ENCODE measurements around the gene SDSL. TPM values are rescaled to one million over a fixed set of nuclear protein-coding genes. Genes with fewer than 3 reads are reported as not detected.

SDSL gene
- total and polyA plus RNA-seq, 2 experiments from 2014 or later = 6.3 to 14.6 TPM

GRCh38 chr12:113439606-113440030 is 17.4 kb downstream of the SDSL start:
- H3K27me3 ChIP-seq (replicated peaks; ENCODE audit: insufficient read depth) = peaks cover 21% of the 10 kb centered on the region; the same call in 1 of the 2 replicates
- in situ Hi-C loops (cut with MboI) = no loop called here
- H3K4me3 ChIP-seq = no peak overlapping the region
- H3K27ac ChIP-seq = no peak overlapping the region
- DNase-seq = peak; percentile 54
- H2AFZ ChIP-seq = no peak overlapping the region
- no peaks in the 10 kb centered on the region for H3K9me2 ChIP-seq (ENCODE audit: insufficient read depth)
- H3K79me2 ChIP-seq (ENCODE audit: insufficient read depth) = no peaks in the 10 kb centered on the region
- H3K4me1 ChIP-seq (ENCODE audit: insufficient read depth) = no peaks in the 10 kb centered on the region
- no peaks in the 10 kb centered on the region for H3F3A ChIP-seq (ENCODE audit: insufficient read depth)
- no peaks in the 10 kb centered on the region for H3K9me3 ChIP-seq (ENCODE audit: low read depth)
- no peak overlapping the region for H3K4me2 ChIP-seq (ENCODE audit: unreplicated experiment)
- H4K20me1 ChIP-seq (ENCODE audit: insufficient read depth) = no peaks in the 10 kb centered on the region
- no peak for TF ChIP-seq EZH2 (IDR thresholded peaks at IDR 0.05; ENCODE audit: insufficient read depth, poor library complexity, severe bottlenecking)
- TF ChIP-seq EZH2phosphoT487 (IDR thresholded peaks at IDR 0.05; ENCODE audit: insufficient read depth, low read depth) = no peak
- no peaks in the 10 kb centered on the region for H3K36me3 ChIP-seq (ENCODE audit: low read depth)
- WGBS, 2 experiments (ENCODE audit: low coverage in 1 of 2, low lambda C conversion rate in 2 of 2, missing lambda C conversion rate in 2 of 2) = 16 to 24% methylated on average over 8 of the region's 8 CpGs
- H3K9ac ChIP-seq = no peak overlapping the region

GRCh38 chr12:113440336-113440735 is 18.2 kb downstream of the SDSL start:
- H3K9me2 ChIP-seq (ENCODE audit: insufficient read depth) = no peaks in the 10 kb centered on the region
- no peak overlapping the region for H3K27ac ChIP-seq
- TF ChIP-seq EZH2phosphoT487 (IDR thresholded peaks at IDR 0.05; ENCODE audit: insufficient read depth, low read depth) (no peak), EZH2 (IDR thresholded peaks at IDR 0.05; ENCODE audit: insufficient read depth, poor library complexity, severe bottlenecking) (no peak)
- H3F3A ChIP-seq (ENCODE audit: insufficient read depth) = no peaks in the 10 kb centered on the region
- no peaks in the 10 kb centered on the region for H3K9me3 ChIP-seq (ENCODE audit: low read depth)
- no peaks in the 10 kb centered on the region for H3K4me1 ChIP-seq (ENCODE audit: insufficient read depth)
- H3K4me2 ChIP-seq (ENCODE audit: unreplicated experiment) = no peak overlapping the region
- no peak overlapping the region for H3K4me3 ChIP-seq
- no peak overlapping the region for H3K9ac ChIP-seq
- no peaks in the 10 kb centered on the region for H3K79me2 ChIP-seq (ENCODE audit: insufficient read depth)
- no peak overlapping the region for H2AFZ ChIP-seq
- no peaks in the 10 kb centered on the region for H4K20me1 ChIP-seq (ENCODE audit: insufficient read depth)
- no peaks in the 10 kb centered on the region for H3K36me3 ChIP-seq (ENCODE audit: low read depth)
- no peak for DNase-seq
- in situ Hi-C loops (cut with MboI) = no loop called here
- H3K27me3 ChIP-seq (replicated peaks; ENCODE audit: insufficient read depth) = peaks cover 26% of the 10 kb centered on the region; the same call in 1 of the 2 replicates
- WGBS, 2 experiments (ENCODE audit: low coverage in 1 of 2, low lambda C conversion rate in 2 of 2, missing lambda C conversion rate in 2 of 2) = 38 to 39% methylated on average over 7 of the region's 7 CpGs

- Histone ChIP-seq H3K9me2 (ENCODE audit: insufficient read depth) (no peaks in the 10 kb centered on the region), H3K4me2 (ENCODE audit: unreplicated experiment) (no peak overlapping the region), H3K27me3 (replicated peaks; ENCODE audit: insufficient read depth) (peaks cover 28% of the 10 kb centered on the region; the same call in 1 of the 2 replicates), H3K27ac (no peak overlapping the region), H3K9me3 (ENCODE audit: low read depth) (no peaks in the 10 kb centered on the region), H2AFZ (no peak overlapping the region), H3K79me2 (ENCODE audit: insufficient read depth) (no peaks in the 10 kb centered on the region), H3K4me1 (ENCODE audit: insufficient read depth) (no peaks in the 10 kb centered on the region), H3K4me3 (no peak overlapping the region), H3K36me3 (ENCODE audit: low read depth) (no peaks in the 10 kb centered on the region), H4K20me1 (ENCODE audit: insufficient read depth) (no peaks in the 10 kb centered on the region), H3K9ac (no peak overlapping the region), H3F3A (ENCODE audit: insufficient read depth) (no peaks in the 10 kb centered on the region)
- TF ChIP-seq EZH2phosphoT487 (IDR thresholded peaks at IDR 0.05; ENCODE audit: insufficient read depth, low read depth) (no peak), EZH2 (IDR thresholded peaks at IDR 0.05; ENCODE audit: insufficient read depth, poor library complexity, severe bottlenecking) (no peak)
- in situ Hi-C loops (cut with MboI) = no loop called here
- DNase-seq = no peak
- WGBS, 2 experiments (ENCODE audit: low coverage in 1 of 2, low lambda C conversion rate in 2 of 2, missing lambda C conversion rate in 2 of 2) = 29 to 30% methylated on average over 14 of the region's 14 CpGs
These were observed 19.0 kb downstream of the SDSL start for GRCh38 chr12:113440947-113441782.

GRCh38 chr12:113443030-113443539 is 20.9 kb downstream of the SDSL start:
- Histone ChIP-seq H3K4me2 (ENCODE audit: unreplicated experiment) (no peak overlapping the region), H2AFZ (no peak overlapping the region), H3F3A (ENCODE audit: insufficient read depth) (no peaks in the 10 kb centered on the region), H3K9me3 (ENCODE audit: low read depth) (no peaks in the 10 kb centered on the region), H3K27me3 (replicated peaks; ENCODE audit: insufficient read depth) (peaks cover 28% of the 10 kb centered on the region; the same call in 1 of the 2 replicates), H3K4me1 (ENCODE audit: insufficient read depth) (no peaks in the 10 kb centered on the region), H3K79me2 (ENCODE audit: insufficient read depth) (no peaks in the 10 kb centered on the region), H3K36me3 (ENCODE audit: low read depth) (no peaks in the 10 kb centered on the region), H4K20me1 (ENCODE audit: insufficient read depth) (no peaks in the 10 kb centered on the region), H3K9me2 (ENCODE audit: insufficient read depth) (no peaks in the 10 kb centered on the region), H3K9ac (no peak overlapping the region), H3K27ac (no peak overlapping the region), H3K4me3 (no peak overlapping the region)
- WGBS, 2 experiments (ENCODE audit: low coverage in 1 of 2, low lambda C conversion rate in 2 of 2, missing lambda C conversion rate in 2 of 2) = 52 to 60% methylated on average over 6 of the region's 6 CpGs
- in situ Hi-C loops (cut with MboI) = no loop called here
- no peak for DNase-seq
- TF ChIP-seq EZH2phosphoT487 (IDR thresholded peaks at IDR 0.05; ENCODE audit: insufficient read depth, low read depth) (no peak), EZH2 (IDR thresholded peaks at IDR 0.05; ENCODE audit: insufficient read depth, poor library complexity, severe bottlenecking) (no peak)

Data from GM23248 (cell line).